Measurements from ENCODE around the gene CCR4.

DNA sequence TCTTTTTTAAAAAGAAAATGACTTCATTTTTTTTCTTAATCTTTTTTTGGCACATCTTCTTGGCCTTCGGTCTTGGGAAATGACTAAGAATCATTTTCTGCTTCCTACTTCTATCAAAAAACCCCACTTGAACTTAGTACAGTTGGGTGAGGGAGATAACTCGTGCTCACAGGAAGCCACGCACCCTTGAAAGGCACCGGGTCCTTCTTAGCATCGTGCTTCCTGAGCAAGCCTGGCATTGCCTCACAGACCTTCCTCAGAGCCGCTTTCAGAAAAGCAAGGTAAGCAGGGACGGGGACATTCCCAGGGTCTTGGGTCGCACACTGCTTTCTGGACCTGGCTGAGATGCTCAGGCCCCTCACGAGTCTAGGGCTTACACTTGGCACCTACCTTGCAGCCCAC, at the start of gene CCR4:
- TF ChIP-seq CHD2 (IDR thresholded peaks at IDR 0.05; ENCODE audit: low read length, partially characterized antibody) (no peak), HDAC2 (IDR thresholded peaks at IDR 0.05) (no peak), RAD21 (conservative IDR thresholded peaks at IDR 0.05 in 1 of 2, IDR thresholded peaks at IDR 0.05 in 1 of 2) (no peak), KDM1A (IDR thresholded peaks at IDR 0.05; ENCODE audit: low read depth) (no peak), MAFK (IDR thresholded peaks at IDR 0.05; ENCODE audit: partially characterized antibody) (no peak)
- TF ChIP-seq, protein P1, sequence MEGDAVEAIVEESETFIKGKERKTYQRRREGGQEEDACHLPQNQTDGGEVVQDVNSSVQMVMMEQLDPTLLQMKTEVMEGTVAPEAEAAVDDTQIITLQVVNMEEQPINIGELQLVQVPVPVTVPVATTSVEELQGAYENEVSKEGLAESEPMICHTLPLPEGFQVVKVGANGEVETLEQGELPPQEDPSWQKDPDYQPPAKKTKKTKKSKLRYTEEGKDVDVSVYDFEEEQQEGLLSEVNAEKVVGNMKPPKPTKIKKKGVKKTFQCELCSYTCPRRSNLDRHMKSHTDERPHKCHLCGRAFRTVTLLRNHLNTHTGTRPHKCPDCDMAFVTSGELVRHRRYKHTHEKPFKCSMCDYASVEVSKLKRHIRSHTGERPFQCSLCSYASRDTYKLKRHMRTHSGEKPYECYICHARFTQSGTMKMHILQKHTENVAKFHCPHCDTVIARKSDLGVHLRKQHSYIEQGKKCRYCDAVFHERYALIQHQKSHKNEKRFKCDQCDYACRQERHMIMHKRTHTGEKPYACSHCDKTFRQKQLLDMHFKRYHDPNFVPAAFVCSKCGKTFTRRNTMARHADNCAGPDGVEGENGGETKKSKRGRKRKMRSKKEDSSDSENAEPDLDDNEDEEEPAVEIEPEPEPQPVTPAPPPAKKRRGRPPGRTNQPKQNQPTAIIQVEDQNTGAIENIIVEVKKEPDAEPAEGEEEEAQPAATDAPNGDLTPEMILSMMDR (IDR thresholded peaks at IDR 0.05) = no peak
